ENCODE results near the gene ARRDC4.

The ARRDC4 gene

GRCh38 chr15:97947465-97948260 is 12.8 kb upstream of the ARRDC4 start:
- no peaks in the 10 kb centered on the region for H3K27me3 ChIP-seq (ENCODE audit: control insufficient read depth, insufficient read depth, low read length)
- H3K4me3 ChIP-seq (ENCODE audit: low read length): no peak overlapping the region
- no peak overlapping the region for H3K9ac ChIP-seq (ENCODE audit: low read length)
- no peaks in the 10 kb centered on the region for H3K4me1 ChIP-seq (ENCODE audit: control insufficient read depth, insufficient read depth, low read length)
- H3K36me3 ChIP-seq (ENCODE audit: control insufficient read depth, insufficient read depth, low read length): no peaks in the 10 kb centered on the region
- H3K9me3 ChIP-seq (ENCODE audit: control insufficient read depth, low read length): no peaks in the 10 kb centered on the region

GRCh38 chr15:97953254-97953653 is 7.2 kb upstream of the ARRDC4 start:
- no peak overlapping the region for H3K4me3 ChIP-seq (ENCODE audit: low read length)
- no peaks in the 10 kb centered on the region for H3K27me3 ChIP-seq (ENCODE audit: control insufficient read depth, insufficient read depth, low read length)
- no peaks in the 10 kb centered on the region for H3K4me1 ChIP-seq (ENCODE audit: control insufficient read depth, insufficient read depth, low read length)
- H3K9me3 ChIP-seq (ENCODE audit: control insufficient read depth, low read length): no peaks in the 10 kb centered on the region
- H3K9ac ChIP-seq (ENCODE audit: low read length): no peak overlapping the region
- H3K36me3 ChIP-seq (ENCODE audit: control insufficient read depth, insufficient read depth, low read length): no peaks in the 10 kb centered on the region

GRCh38 chr15:97953748-97954147 is 6.8 kb upstream of the ARRDC4 start:
- Histone ChIP-seq H3K9me3 (ENCODE audit: control insufficient read depth, low read length) (no peaks in the 10 kb centered on the region), H3K9ac (ENCODE audit: low read length) (no peak overlapping the region), H3K4me1 (ENCODE audit: control insufficient read depth, insufficient read depth, low read length) (no peaks in the 10 kb centered on the region), H3K4me3 (ENCODE audit: low read length) (no peak overlapping the region), H3K27me3 (ENCODE audit: control insufficient read depth, insufficient read depth, low read length) (no peaks in the 10 kb centered on the region), H3K36me3 (ENCODE audit: control insufficient read depth, insufficient read depth, low read length) (no peaks in the 10 kb centered on the region)

- Histone ChIP-seq H3K4me3 (ENCODE audit: low read length) (no peak overlapping the region), H3K27me3 (ENCODE audit: control insufficient read depth, insufficient read depth, low read length) (no peaks in the 10 kb centered on the region), H3K9ac (ENCODE audit: low read length) (no peak overlapping the region), H3K36me3 (ENCODE audit: control insufficient read depth, insufficient read depth, low read length) (no peaks in the 10 kb centered on the region), H3K9me3 (ENCODE audit: control insufficient read depth, low read length) (no peaks in the 10 kb centered on the region), H3K4me1 (ENCODE audit: control insufficient read depth, insufficient read depth, low read length) (peaks cover 4% of the 10 kb centered on the region)
Measured at GRCh38 chr15:97955035-97955434, 5.5 kb upstream of the ARRDC4 start.

- Histone ChIP-seq H3K36me3 (ENCODE audit: control insufficient read depth, insufficient read depth, low read length) (no peaks in the 10 kb centered on the region), H3K4me3 (ENCODE audit: low read length) (no peak overlapping the region)
Measured at GRCh38 chr15:97955529-97955928, 5.0 kb upstream of the ARRDC4 start.

GRCh38 chr15:97959724-97960363 is 659 bp upstream of the ARRDC4 start:
- Histone ChIP-seq H3K4me3 (ENCODE audit: low read length) (peak overlapping the region; percentile 24), H3K36me3 (ENCODE audit: control insufficient read depth, insufficient read depth, low read length) (no peaks in the 10 kb centered on the region), H3K4me1 (ENCODE audit: control insufficient read depth, insufficient read depth, low read length) (peaks cover 8% of the 10 kb centered on the region), H3K27me3 (ENCODE audit: control insufficient read depth, insufficient read depth, low read length) (no peaks in the 10 kb centered on the region), H3K9me3 (ENCODE audit: control insufficient read depth, low read length) (no peaks in the 10 kb centered on the region), H3K9ac (ENCODE audit: low read length) (peak overlapping the region; percentile 22)

More at GRCh38 chr15:97955529-97955928, 5.0 kb upstream of the ARRDC4 start:
- no peaks in the 10 kb centered on the region for H3K27me3 ChIP-seq (ENCODE audit: control insufficient read depth, insufficient read depth, low read length)
- no peaks in the 10 kb centered on the region for H3K9me3 ChIP-seq (ENCODE audit: control insufficient read depth, low read length)
- peaks cover 4% of the 10 kb centered on the region for H3K4me1 ChIP-seq (ENCODE audit: control insufficient read depth, insufficient read depth, low read length)
- H3K9ac ChIP-seq (ENCODE audit: low read length): no peak overlapping the region

- peaks cover 8% of the 10 kb centered on the region for H3K4me1 ChIP-seq (ENCODE audit: control insufficient read depth, insufficient read depth, low read length)
- H3K9me3 ChIP-seq (ENCODE audit: control insufficient read depth, low read length): no peaks in the 10 kb centered on the region
- peak overlapping the region; percentile 51 for H3K4me3 ChIP-seq (ENCODE audit: low read length)
- no peaks in the 10 kb centered on the region for H3K36me3 ChIP-seq (ENCODE audit: control insufficient read depth, insufficient read depth, low read length)
- H3K27me3 ChIP-seq (ENCODE audit: control insufficient read depth, insufficient read depth, low read length): no peaks in the 10 kb centered on the region
- H3K9ac ChIP-seq (ENCODE audit: low read length): peak overlapping the region; percentile 71
Measured at GRCh38 chr15:97961067-97961954, 808 bp downstream of the ARRDC4 start.

- Histone ChIP-seq H3K9ac (ENCODE audit: low read length) (no peak overlapping the region), H3K4me1 (ENCODE audit: control insufficient read depth, insufficient read depth, low read length) (peaks cover 8% of the 10 kb centered on the region), H3K36me3 (ENCODE audit: control insufficient read depth, insufficient read depth, low read length) (no peaks in the 10 kb centered on the region), H3K27me3 (ENCODE audit: control insufficient read depth, insufficient read depth, low read length) (no peaks in the 10 kb centered on the region), H3K4me3 (ENCODE audit: low read length) (no peak overlapping the region), H3K9me3 (ENCODE audit: control insufficient read depth, low read length) (no peaks in the 10 kb centered on the region)
Measured at GRCh38 chr15:97962263-97962662, 1.8 kb downstream of the ARRDC4 start.

- no peaks in the 10 kb centered on the region for H3K9me3 ChIP-seq (ENCODE audit: control insufficient read depth, low read length)
- H3K4me1 ChIP-seq (ENCODE audit: control insufficient read depth, insufficient read depth, low read length): peaks cover 8% of the 10 kb centered on the region
- H3K4me3 ChIP-seq (ENCODE audit: low read length): no peak overlapping the region
Measured at GRCh38 chr15:97963779-97964178, 3.3 kb downstream of the ARRDC4 start.

GRCh38 chr15:97966246-97966645 is 5.7 kb downstream of the ARRDC4 start:
- no peaks in the 10 kb centered on the region for H3K27me3 ChIP-seq (ENCODE audit: control insufficient read depth, insufficient read depth, low read length)
- H3K9me3 ChIP-seq (ENCODE audit: control insufficient read depth, low read length): no peaks in the 10 kb centered on the region
- H3K9ac ChIP-seq (ENCODE audit: low read length): no peak overlapping the region
- H3K36me3 ChIP-seq (ENCODE audit: control insufficient read depth, insufficient read depth, low read length): no peaks in the 10 kb centered on the region
- no peak overlapping the region for H3K4me3 ChIP-seq (ENCODE audit: low read length)
- peaks cover 4% of the 10 kb centered on the region for H3K4me1 ChIP-seq (ENCODE audit: control insufficient read depth, insufficient read depth, low read length)

More at GRCh38 chr15:97963779-97964178, 3.3 kb downstream of the ARRDC4 start:
- Histone ChIP-seq H3K27me3 (ENCODE audit: control insufficient read depth, insufficient read depth, low read length) (no peaks in the 10 kb centered on the region), H3K36me3 (ENCODE audit: control insufficient read depth, insufficient read depth, low read length) (no peaks in the 10 kb centered on the region), H3K9ac (ENCODE audit: low read length) (no peak overlapping the region)

- no peak overlapping the region for H3K4me3 ChIP-seq (ENCODE audit: low read length)
- H3K9me3 ChIP-seq (ENCODE audit: control insufficient read depth, low read length): no peaks in the 10 kb centered on the region
- H3K4me1 ChIP-seq (ENCODE audit: control insufficient read depth, insufficient read depth, low read length): peaks cover 4% of the 10 kb centered on the region
- H3K27me3 ChIP-seq (ENCODE audit: control insufficient read depth, insufficient read depth, low read length): no peaks in the 10 kb centered on the region
- no peaks in the 10 kb centered on the region for H3K36me3 ChIP-seq (ENCODE audit: control insufficient read depth, insufficient read depth, low read length)
- H3K9ac ChIP-seq (ENCODE audit: low read length): no peak overlapping the region
Measured at GRCh38 chr15:97966924-97967620, 6.6 kb downstream of the ARRDC4 start.

Data from mucosa of stomach (tissue), 1 donor.